ENCODE data around the gene DDX49. TPM values are rescaled to one million over a fixed set of nuclear protein-coding genes. Genes with fewer than 3 reads are reported as not detected.

DDX49 gene, protein sequence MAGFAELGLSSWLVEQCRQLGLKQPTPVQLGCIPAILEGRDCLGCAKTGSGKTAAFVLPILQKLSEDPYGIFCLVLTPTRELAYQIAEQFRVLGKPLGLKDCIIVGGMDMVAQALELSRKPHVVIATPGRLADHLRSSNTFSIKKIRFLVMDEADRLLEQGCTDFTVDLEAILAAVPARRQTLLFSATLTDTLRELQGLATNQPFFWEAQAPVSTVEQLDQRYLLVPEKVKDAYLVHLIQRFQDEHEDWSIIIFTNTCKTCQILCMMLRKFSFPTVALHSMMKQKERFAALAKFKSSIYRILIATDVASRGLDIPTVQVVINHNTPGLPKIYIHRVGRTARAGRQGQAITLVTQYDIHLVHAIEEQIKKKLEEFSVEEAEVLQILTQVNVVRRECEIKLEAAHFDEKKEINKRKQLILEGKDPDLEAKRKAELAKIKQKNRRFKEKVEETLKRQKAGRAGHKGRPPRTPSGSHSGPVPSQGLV
- total RNA-seq (10 to 100 TPM; 21.2 to 30.5 (median 27.2) TPM), polyA plus RNA-seq (30.7 TPM)
- long read RNA-seq, donor 1, transcript DDX49-201 (13 exons, 1,830 nt) = major isoform, 38 of 53 reads
- long read RNA-seq, donor 1, partial matches to known transcripts = 3 of 53 reads
- long read RNA-seq, donor 1, other reads (novel, unspliced or antisense) = 6 of 53 reads
- long read RNA-seq, donor 2, transcript DDX49-201 (13 exons, 1,830 nt) = major isoform, 18 of 23 reads
- long read RNA-seq, donor 2, partial matches to known transcripts = 1 of 23 reads
- long read RNA-seq, donor 2, other reads (novel, unspliced or antisense) = 3 of 23 reads
- long read RNA-seq, donor 3, transcript DDX49-201 (13 exons, 1,830 nt) = major isoform, 66 of 90 reads
- long read RNA-seq, donor 3, transcript DDX49-213 (13 exons, 1,691 nt) = minor isoform, 10 of 90 reads
- long read RNA-seq, donor 3, partial matches to known transcripts = 5 of 90 reads
- long read RNA-seq, donor 3, other reads (novel, unspliced or antisense) = 7 of 90 reads
- long read RNA-seq, donor 4, transcript DDX49-201 (13 exons, 1,830 nt) = major isoform, 20 of 24 reads
- long read RNA-seq, donor 4, partial matches to known transcripts = 1 of 24 reads
- long read RNA-seq, donor 4, other reads (novel, unspliced or antisense) = 2 of 24 reads

DNA sequence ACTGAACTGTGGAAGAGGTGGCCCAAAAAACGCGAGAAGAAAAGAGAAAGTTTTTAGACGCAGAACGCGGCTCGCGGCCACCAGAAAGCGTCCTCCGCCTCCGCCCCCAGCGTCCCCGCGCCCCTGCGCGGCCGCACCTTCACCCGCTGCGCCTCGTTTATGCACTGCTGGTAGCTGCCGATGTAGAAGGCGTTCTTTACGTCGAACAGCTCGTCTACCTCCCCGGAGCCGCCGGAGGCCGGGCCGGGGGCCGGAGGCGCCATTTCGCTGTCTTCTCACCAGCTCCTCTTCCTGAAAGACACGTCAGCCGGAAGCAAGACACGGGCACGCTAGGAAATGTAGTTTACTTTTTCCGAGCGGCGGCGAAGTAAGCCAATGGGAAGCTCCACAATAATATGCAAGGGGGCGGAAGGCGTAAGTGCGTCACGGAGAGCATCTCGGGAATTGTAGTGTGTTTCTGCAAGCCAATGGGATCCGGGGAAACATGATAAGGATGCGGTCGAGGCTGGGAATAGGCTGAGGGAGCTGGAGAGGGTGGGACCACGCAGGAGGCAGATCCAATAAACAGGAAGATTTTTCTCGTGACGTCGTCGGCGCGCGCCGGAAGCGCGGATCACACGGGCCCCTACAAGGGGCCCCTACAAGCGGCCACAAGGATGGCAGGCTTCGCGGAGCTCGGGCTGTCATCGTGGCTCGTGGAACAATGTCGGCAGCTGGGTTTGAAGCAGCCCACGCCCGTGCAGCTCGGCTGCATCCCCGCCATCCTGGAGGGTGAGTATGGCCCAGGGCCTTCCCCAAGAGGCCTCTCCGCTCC is at the start of gene DDX49, which contains the start of gene COPE:
Gene DDX49, plus strand, starts transcription at position 630 of the 814 bp plus-strand sequence. Its CDS starts 27 bp downstream, at position 657.
Gene COPE, minus strand, starts transcription at position 302 of the 814 bp plus-strand sequence. Its CDS starts 39 bp downstream, at position 263.
- WGBS = under 1% methylated on average over 72 of the region's 72 CpGs
- peak within 1 kb of the TSS; percentile 94 for H3K4me3 ChIP-seq (ENCODE audit: low read length)
- H3K27ac ChIP-seq (ENCODE audit: low read length) = peak within 1 kb of the TSS; percentile 97
- peak; percentile 97 to 99 (median 98) for DNase-seq
- intact Hi-C loops (cut with DNase I) = no loop called here
- ATAC-seq = peak; percentile 99
- peaks cover 4% of the 10 kb centered on the region for H3K4me1 ChIP-seq (ENCODE audit: control insufficient read depth, insufficient read depth, low read length)
- no peaks in the 10 kb centered on the region for H3K27me3 ChIP-seq (ENCODE audit: control insufficient read depth, insufficient read depth)
- no peaks in the 10 kb centered on the region for H3K9me3 ChIP-seq (ENCODE audit: control insufficient read depth, low read length)

DNA sequence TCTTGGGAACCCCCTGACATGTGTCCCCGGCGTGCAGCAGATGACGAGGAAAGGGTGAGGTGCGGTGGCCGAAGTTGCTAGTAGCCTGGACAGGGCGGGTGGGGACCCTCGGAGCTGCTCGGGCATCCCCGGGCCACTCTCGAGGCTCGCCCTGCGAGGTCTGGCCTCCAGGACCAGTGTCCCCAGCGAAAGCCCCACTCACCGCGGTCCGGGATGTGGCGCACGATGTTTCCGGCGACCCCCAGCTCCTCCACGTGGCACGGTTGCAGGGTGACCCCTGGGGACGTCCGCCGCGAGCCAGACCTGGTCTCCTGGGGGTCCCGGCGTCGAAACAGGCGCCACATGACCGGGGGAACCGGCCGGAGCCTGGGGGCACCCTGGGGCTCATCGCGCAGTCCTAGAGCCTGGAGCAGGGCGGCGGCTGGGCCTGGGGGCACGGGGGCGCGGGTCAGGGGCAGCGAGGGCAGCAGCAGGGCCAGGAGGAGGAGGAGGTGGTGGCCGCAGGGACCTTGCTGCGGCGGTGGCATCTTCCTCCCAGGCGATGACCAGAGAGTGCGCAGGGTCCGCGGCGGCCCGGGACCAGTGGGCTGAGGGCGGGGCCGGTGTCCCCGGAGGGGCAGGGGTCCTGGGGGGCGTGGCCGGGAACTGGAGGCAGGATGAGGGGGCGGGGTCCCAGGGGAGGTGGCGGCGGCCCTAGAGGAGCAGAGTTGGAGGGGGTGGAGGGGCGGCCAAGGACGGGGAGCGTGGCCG is 49.6 kb upstream of the DDX49 start:
- no peak overlapping the region for H3K27ac ChIP-seq (ENCODE audit: low read length)
- no peaks in the 10 kb centered on the region for H3K4me1 ChIP-seq (ENCODE audit: control insufficient read depth, insufficient read depth, low read length)
- no peaks in the 10 kb centered on the region for H3K27me3 ChIP-seq (ENCODE audit: control insufficient read depth, insufficient read depth)
- ATAC-seq = no peak
- H3K4me3 ChIP-seq (ENCODE audit: low read length) = no peak overlapping the region
- H3K9me3 ChIP-seq (ENCODE audit: control insufficient read depth, low read length) = no peaks in the 10 kb centered on the region
- intact Hi-C loops (cut with DNase I) = loop anchor here in 1 of 4 donors (10.0 kb wide), 1 partner anchor 425 kb away; no protein-coding TSS in a partner anchor
- DNase-seq = peak in 1 of 3 donors; percentile 73
- WGBS = 19% methylated on average over 62 of the region's 62 CpGs

DNA sequence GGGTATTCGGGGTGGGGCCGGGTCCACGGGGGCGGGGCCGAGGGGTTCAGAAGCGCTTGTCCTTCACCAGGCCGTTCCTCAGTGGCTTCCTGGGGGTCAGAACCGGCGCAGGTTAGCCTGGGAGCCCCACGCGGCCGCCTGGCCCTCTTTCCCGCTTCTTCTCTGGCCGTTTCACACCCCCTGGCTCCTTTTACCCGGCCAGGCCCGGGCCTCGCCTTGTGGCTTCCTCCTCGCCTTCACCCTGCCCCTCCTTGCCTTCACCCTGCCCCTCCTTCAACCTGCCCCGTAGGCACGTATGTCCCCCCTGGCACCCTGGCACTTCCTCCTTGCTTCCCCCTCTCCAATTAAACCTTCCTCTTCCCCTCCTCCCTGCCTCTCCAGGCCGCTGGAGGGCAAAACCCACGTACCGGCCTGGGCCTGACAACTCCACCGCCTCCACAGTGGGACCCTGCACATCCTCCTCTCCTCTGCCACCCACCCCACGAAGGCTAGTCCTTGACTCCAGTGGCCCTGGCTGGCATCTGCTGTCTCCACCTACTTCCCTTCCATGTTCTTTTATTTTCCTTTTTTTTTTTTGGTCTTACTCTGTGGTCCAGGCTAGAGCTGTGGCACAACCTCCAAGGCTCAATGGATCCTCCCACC is 48.9 kb upstream of the DDX49 start:
- ATAC-seq (no peak), DNase-seq (no peak)
- Histone ChIP-seq H3K9me3 (ENCODE audit: control insufficient read depth, low read length) (no peaks in the 10 kb centered on the region), H3K4me3 (ENCODE audit: low read length) (no peak overlapping the region), H3K4me1 (ENCODE audit: control insufficient read depth, insufficient read depth, low read length) (no peaks in the 10 kb centered on the region), H3K27ac (ENCODE audit: low read length) (no peak overlapping the region), H3K27me3 (ENCODE audit: control insufficient read depth, insufficient read depth) (no peaks in the 10 kb centered on the region)
- 37% methylated on average over 25 of the region's 25 CpGs for WGBS
- intact Hi-C loops (cut with DNase I) = no loop called here

DNA sequence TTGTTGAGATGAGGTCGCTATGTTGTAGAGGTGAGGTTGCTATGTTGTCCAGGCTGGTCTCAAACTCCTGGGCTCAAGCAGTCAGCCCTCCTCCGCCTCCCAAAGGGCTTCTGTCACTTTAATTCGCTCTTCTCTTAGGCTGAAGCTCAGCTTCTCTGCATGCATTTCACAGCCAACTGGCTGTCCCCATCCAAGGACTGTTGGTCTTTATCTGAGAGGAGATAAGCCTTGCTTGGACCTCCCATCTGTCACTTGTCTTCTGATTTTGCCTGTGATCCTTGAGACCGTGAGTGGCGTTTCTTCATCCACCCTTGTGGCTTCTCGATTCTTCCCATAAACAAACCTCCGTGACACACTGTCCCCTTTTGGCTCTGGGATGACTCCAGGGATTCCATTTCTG is 48.0 kb upstream of the DDX49 start:
- 72% methylated on average over 7 of the region's 7 CpGs for WGBS
- Histone ChIP-seq H3K27ac (ENCODE audit: low read length) (no peak overlapping the region), H3K27me3 (ENCODE audit: control insufficient read depth, insufficient read depth) (no peaks in the 10 kb centered on the region), H3K9me3 (ENCODE audit: control insufficient read depth, low read length) (no peaks in the 10 kb centered on the region), H3K4me3 (ENCODE audit: low read length) (no peak overlapping the region), H3K4me1 (ENCODE audit: control insufficient read depth, insufficient read depth, low read length) (no peaks in the 10 kb centered on the region)
- intact Hi-C loops (cut with DNase I) = no loop called here
- no peak for ATAC-seq
- no peak for DNase-seq

DNA sequence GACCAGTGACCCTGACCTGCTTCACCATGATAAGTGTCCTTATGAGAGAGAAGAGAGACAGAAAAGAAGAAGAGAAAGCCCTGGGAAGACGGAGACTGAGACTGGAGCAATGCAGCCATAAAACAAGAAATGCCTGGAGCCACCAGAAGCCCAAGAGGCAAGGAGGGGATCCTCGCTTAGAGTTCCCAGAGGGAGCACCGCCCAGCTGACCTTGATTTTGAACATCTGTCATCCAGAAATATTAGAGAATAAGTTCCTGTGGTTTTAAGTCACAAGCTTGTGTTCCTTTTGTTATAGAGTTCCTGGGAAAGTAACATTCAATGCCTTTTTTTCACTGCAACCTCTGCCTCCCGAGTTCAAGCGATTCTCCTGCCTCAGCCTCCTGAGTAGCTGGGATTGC is 43.8 kb upstream of the DDX49 start:
- WGBS = 93% methylated on average over 5 of the region's 5 CpGs
- DNase-seq (no peak), ATAC-seq (no peak)
- Histone ChIP-seq H3K27me3 (ENCODE audit: control insufficient read depth, insufficient read depth) (no peaks in the 10 kb centered on the region), H3K9me3 (ENCODE audit: control insufficient read depth, low read length) (no peaks in the 10 kb centered on the region), H3K4me1 (ENCODE audit: control insufficient read depth, insufficient read depth, low read length) (no peaks in the 10 kb centered on the region), H3K4me3 (ENCODE audit: low read length) (no peak overlapping the region), H3K27ac (ENCODE audit: low read length) (no peak overlapping the region)
- intact Hi-C loops (cut with DNase I) = no loop called here

DNA sequence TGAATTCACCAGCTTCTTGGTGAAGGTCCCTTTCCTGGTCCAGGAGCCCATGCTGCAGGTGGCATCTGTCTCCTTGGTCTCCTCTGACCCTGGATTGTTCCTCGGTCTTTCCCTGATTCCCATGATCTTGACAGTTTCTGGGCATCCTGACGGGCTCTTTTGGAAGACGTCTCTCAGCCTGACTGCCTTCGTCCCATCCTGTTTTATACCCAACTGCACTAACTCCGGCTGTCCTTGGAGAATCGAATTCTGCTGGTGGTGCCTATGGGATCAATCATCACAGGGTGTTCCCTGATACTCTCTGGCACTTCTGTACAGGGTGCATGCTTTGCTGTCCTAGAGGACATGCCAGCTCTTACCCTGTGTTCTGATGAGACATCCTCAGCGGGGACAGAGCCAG is 42.6 kb upstream of the DDX49 start:
- WGBS = 93% methylated on average over 7 of the region's 7 CpGs
- Histone ChIP-seq H3K4me3 (ENCODE audit: low read length) (no peak overlapping the region), H3K9me3 (ENCODE audit: control insufficient read depth, low read length) (no peaks in the 10 kb centered on the region), H3K4me1 (ENCODE audit: control insufficient read depth, insufficient read depth, low read length) (no peaks in the 10 kb centered on the region), H3K27ac (ENCODE audit: low read length) (no peak overlapping the region), H3K27me3 (ENCODE audit: control insufficient read depth, insufficient read depth) (no peaks in the 10 kb centered on the region)
- intact Hi-C loops (cut with DNase I) = no loop called here
- DNase-seq = no peak
- ATAC-seq = no peak

DNA sequence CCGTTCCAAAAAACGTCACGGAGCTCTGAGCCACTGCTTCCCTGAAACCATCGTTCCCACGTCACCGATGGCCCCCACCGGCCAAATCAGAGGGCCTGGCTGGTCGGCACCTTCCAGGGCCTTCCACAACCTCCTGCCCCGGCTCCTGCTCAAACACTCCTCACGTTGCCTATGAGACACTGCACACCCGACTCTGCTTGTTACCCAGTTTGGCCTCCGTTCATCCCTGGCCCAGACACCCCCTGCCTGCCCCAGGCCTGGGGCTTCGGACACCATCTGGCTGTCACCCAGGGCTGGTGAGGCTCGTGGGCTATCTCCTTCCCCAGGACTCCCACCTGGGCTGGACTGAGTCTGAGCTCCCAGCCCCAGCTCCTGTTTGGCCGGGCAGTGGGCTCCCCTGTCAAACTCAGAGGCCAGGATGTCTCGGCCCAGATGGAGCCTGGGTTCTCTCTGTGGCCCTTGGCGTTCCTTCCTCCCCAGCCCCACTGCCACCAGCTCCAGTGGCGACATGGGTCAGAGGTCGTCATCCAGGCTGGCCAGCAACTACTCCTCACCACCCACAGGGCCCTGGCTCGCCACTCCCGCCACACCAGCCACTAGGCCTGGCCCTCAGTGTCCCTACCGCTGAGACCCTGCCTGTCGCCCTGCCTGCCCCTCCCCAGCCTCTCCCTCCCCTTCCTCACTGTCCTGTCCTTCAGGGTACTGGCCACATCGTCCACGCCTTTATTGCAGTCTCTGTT is 41.3 kb upstream of the DDX49 start:
- Histone ChIP-seq H3K27me3 (ENCODE audit: control insufficient read depth, insufficient read depth) (no peaks in the 10 kb centered on the region), H3K4me3 (ENCODE audit: low read length) (no peak overlapping the region), H3K9me3 (ENCODE audit: control insufficient read depth, low read length) (no peaks in the 10 kb centered on the region), H3K27ac (ENCODE audit: low read length) (no peak overlapping the region), H3K4me1 (ENCODE audit: control insufficient read depth, insufficient read depth, low read length) (no peaks in the 10 kb centered on the region)
- WGBS = 88% methylated on average over 25 of the region's 25 CpGs
- intact Hi-C loops (cut with DNase I) = no loop called here
- ATAC-seq (peak in 1 of 2 donors; percentile 5), DNase-seq (peak in 1 of 3 donors; percentile 43)

DNA sequence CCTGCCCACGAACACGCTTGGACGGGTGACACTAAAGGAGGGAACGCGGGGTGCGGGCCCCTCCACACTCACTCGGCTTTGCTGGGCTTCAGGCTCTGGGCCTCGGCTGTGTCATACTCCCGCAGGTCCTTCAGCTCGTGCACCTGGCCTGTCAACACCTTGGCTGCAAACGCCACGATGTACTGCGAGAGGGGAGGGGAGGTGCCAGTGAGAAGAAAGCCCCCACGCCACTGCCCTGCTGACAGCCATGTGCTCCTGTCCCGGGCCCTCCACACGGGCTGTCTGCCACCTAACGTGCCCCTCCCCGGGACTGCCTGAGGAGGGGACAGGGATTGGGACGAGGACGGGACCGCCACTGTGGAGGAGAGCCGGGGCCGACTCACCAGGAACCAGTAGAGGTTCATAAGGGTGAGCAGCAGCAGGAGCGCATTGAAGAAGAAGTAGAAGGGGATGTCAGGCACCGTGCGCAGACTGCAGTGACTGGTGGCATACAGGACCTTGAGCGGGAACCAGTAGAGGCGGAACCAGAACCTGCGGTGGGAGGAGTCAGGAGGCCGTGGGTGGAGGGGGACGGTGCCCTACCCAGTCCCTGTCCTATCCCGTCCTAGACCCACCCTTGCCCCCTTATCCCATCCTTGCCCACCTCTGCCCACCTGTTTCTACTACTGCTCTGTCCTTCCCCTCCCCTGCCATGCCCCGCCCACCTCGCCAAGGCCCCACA is 40.5 kb upstream of the DDX49 start:
- no peaks in the 10 kb centered on the region for H3K4me1 ChIP-seq (ENCODE audit: control insufficient read depth, insufficient read depth, low read length)
- peak; percentile 12 to 15 for ATAC-seq
- H3K27me3 ChIP-seq (ENCODE audit: control insufficient read depth, insufficient read depth) = no peaks in the 10 kb centered on the region
- intact Hi-C loops (cut with DNase I) = no loop called here
- no peaks in the 10 kb centered on the region for H3K9me3 ChIP-seq (ENCODE audit: control insufficient read depth, low read length)
- no peak overlapping the region for H3K27ac ChIP-seq (ENCODE audit: low read length)
- WGBS = 88% methylated on average over 34 of the region's 34 CpGs
- no peak overlapping the region for H3K4me3 ChIP-seq (ENCODE audit: low read length)
- DNase-seq = peak in 1 of 3 donors; percentile 48

All from right cardiac atrium (tissue), 5 donors.